NCI-H1694 treated with DMSO at 0.1 percent for 48 hours (cell line): Measurements from ENCODE around the gene MEX3A.
"Not testable (repeated sequence)": the region's sequence is repeated elsewhere in the genome, so short reads cannot be mapped to it uniquely, and the experiment has no call there.

Experiments used
- DNase-seq: peaks from one replicate; lab custom pipeline; 2025; lab: John Stamatoyannopoulos, UW

The MEX3A gene

GRCh38 chr1:156082309-156083091, at the start of gene MEX3A:
TSS of gene MEX3A (minus strand) at chr1:156082465. CDS start at chr1:156081998, 467 bp downstream.
- peak; percentile 83 for DNase-seq

GRCh38 chr1:156130578-156130942, 48.3 kb upstream of the MEX3A start:
- no peak for DNase-seq

GRCh38 chr1:156129687-156130577, 47.7 kb upstream of the MEX3A start:
- peak; percentile 88 for DNase-seq

GRCh38 chr1:156128654-156129597, 46.7 kb upstream of the MEX3A start:
- DNase-seq = peak; percentile 34

- no peak for DNase-seq
These were observed 46.0 kb upstream of the MEX3A start for GRCh38 chr1:156128308-156128653.

- no peak for DNase-seq
These were observed 44.6 kb upstream of the MEX3A start for GRCh38 chr1:156126630-156127534.

GRCh38 chr1:156126043-156126629, 43.9 kb upstream of the MEX3A start:
- peak; percentile 85 for DNase-seq

- DNase-seq = not testable (repeated sequence)
These were observed 43.3 kb upstream of the MEX3A start for GRCh38 chr1:156125544-156125943.

GRCh38 chr1:156124557-156125483, 42.6 kb upstream of the MEX3A start:
- DNase-seq = peak; percentile 69

GRCh38 chr1:156123356-156124196, 41.3 kb upstream of the MEX3A start:
- DNase-seq = peak; percentile 99

- DNase-seq = peak; percentile 29
These were observed 40.5 kb upstream of the MEX3A start for GRCh38 chr1:156122519-156123355.

GRCh38 chr1:156122086-156122485, 39.8 kb upstream of the MEX3A start:
- no peak for DNase-seq

GRCh38 chr1:156121457-156121856, 39.2 kb upstream of the MEX3A start:
- DNase-seq = no peak

- not testable (repeated sequence) for DNase-seq
These were observed 38.7 kb upstream of the MEX3A start for GRCh38 chr1:156121005-156121404.

- DNase-seq = no peak
These were observed 38.1 kb upstream of the MEX3A start for GRCh38 chr1:156120318-156120717.

GRCh38 chr1:156119503-156120209, 37.4 kb upstream of the MEX3A start:
- DNase-seq = no peak
